Activated CD8-positive, alpha-beta memory T cell treated with anti-CD3 and anti-CD28 coated beads, Interleukin-2, amount 50 U/mL, for 24 hours (primary cell): ENCODE measurements around the gene MRPL24.

Experiments used
- DNase-seq: peaks from one replicate; pipeline ENCODE4 v3.0.0-alpha.2; 2020; ENCODE audit errors: extremely low read depth

The MRPL24 gene

GRCh38 chr1:156743367-156744302, 2.7 kb upstream of the MRPL24 start:
- DNase-seq, result no peak

GRCh38 chr1:156742801-156743200, 1.9 kb upstream of the MRPL24 start:
- no peak for DNase-seq

GRCh38 chr1:156742017-156742416, 1.1 kb upstream of the MRPL24 start:
- DNase-seq, result no peak

- no peak for DNase-seq
These were observed 644 bp upstream of the MRPL24 start for GRCh38 chr1:156741481-156741983.

- no peak for DNase-seq
These were observed 599 bp downstream of the MRPL24 start for GRCh38 chr1:156740237-156740740.

GRCh38 chr1:156738916-156739315, 2.0 kb downstream of the MRPL24 start:
- no peak for DNase-seq

- no peak for DNase-seq
These were observed 2.5 kb downstream of the MRPL24 start for GRCh38 chr1:156738407-156738806.

- no peak for DNase-seq
These were observed 6.8 kb downstream of the MRPL24 start for GRCh38 chr1:156733989-156734584.

- DNase-seq, result peak; percentile 93
These were observed 12.1 kb downstream of the MRPL24 start, which contains the start of gene ISG20L2 for GRCh38 chr1:156728599-156729462. Gene ISG20L2, minus strand, starts transcription at chr1:156728766. Its CDS starts 1,114 bp downstream, at chr1:156727652.

GRCh38 chr1:156727926-156728598, 12.8 kb downstream of the MRPL24 start, which contains the start of gene METTL25B:
Gene METTL25B, plus strand, starts transcription at chr1:156728469. Its CDS starts 636 bp downstream, at chr1:156729105.
- peak; percentile 60 for DNase-seq

GRCh38 chr1:156727492-156727891, 13.4 kb downstream of the MRPL24 start:
- no peak for DNase-seq

- DNase-seq, result no peak
These were observed 14.2 kb downstream of the MRPL24 start for GRCh38 chr1:156726549-156727226.

GRCh38 chr1:156725683-156726280, 15.1 kb downstream of the MRPL24 start:
- DNase-seq, result no peak

- no peak for DNase-seq
These were observed 19.4 kb downstream of the MRPL24 start for GRCh38 chr1:156721535-156721934.

GRCh38 chr1:156721131-156721530, 19.8 kb downstream of the MRPL24 start:
- DNase-seq, result no peak

GRCh38 chr1:156717351-156717750, 23.5 kb downstream of the MRPL24 start:
- no peak for DNase-seq

GRCh38 chr1:156714830-156715229, 26.1 kb downstream of the MRPL24 start:
- DNase-seq, result no peak

- no peak for DNase-seq
These were observed 28.3 kb downstream of the MRPL24 start for GRCh38 chr1:156712626-156713025.

GRCh38 chr1:156711011-156711817, 29.7 kb downstream of the MRPL24 start:
- no peak for DNase-seq
